ENCODE data around the gene ATP8B4.

The ATP8B4 gene

GRCh38 chr15:50126072-50126471 lies 7.0 kb upstream of the ATP8B4 start:
- Histone ChIP-seq H3K79me2 (ENCODE audit: insufficient read depth, low read depth) (no peaks in the 10 kb centered on the region), H3K9ac (no peak overlapping the region), H3K4me3 (IDR thresholded peaks at IDR 0.05; ENCODE audit: insufficient read depth, low read depth, low read length) (no peak overlapping the region), H3K27me3 (ENCODE audit: insufficient read depth, low read depth) (no peaks in the 10 kb centered on the region), H3K4me2 (no peak overlapping the region), H3K36me3 (ENCODE audit: insufficient read depth) (no peaks in the 10 kb centered on the region), H3K27ac (no peak overlapping the region), H4K20me1 (ENCODE audit: insufficient read depth) (no peaks in the 10 kb centered on the region), H2AFZ (ENCODE audit: low read depth) (no peak overlapping the region), H3K4me1 (ENCODE audit: low read depth, poor library complexity, severe bottlenecking) (no peaks in the 10 kb centered on the region)
- no peak for TF ChIP-seq CTCF (conservative IDR thresholded peaks at IDR 0.05; ENCODE audit: low read depth, low read length)

- Histone ChIP-seq H3K9ac (no peak overlapping the region), H3K4me2 (no peak overlapping the region), H3K27ac (no peak overlapping the region), H2AFZ (ENCODE audit: low read depth) (no peak overlapping the region), H3K4me1 (ENCODE audit: low read depth, poor library complexity, severe bottlenecking) (no peaks in the 10 kb centered on the region), H3K79me2 (ENCODE audit: insufficient read depth, low read depth) (no peaks in the 10 kb centered on the region), H4K20me1 (ENCODE audit: insufficient read depth) (no peaks in the 10 kb centered on the region), H3K4me3 (IDR thresholded peaks at IDR 0.05; ENCODE audit: insufficient read depth, low read depth, low read length) (no peak overlapping the region), H3K36me3 (ENCODE audit: insufficient read depth) (no peaks in the 10 kb centered on the region), H3K27me3 (ENCODE audit: insufficient read depth, low read depth) (no peaks in the 10 kb centered on the region)
- no peak for TF ChIP-seq CTCF (conservative IDR thresholded peaks at IDR 0.05; ENCODE audit: low read depth, low read length)
These were observed 5.6 kb upstream of the ATP8B4 start for GRCh38 chr15:50124631-50125030.

- Histone ChIP-seq H3K27me3 (ENCODE audit: insufficient read depth, low read depth) (no peaks in the 10 kb centered on the region), H3K4me2 (no peak overlapping the region), H3K27ac (no peak overlapping the region), H3K4me3 (IDR thresholded peaks at IDR 0.05; ENCODE audit: insufficient read depth, low read depth, low read length) (no peak overlapping the region), H3K9ac (no peak overlapping the region), H2AFZ (ENCODE audit: low read depth) (no peak overlapping the region), H3K36me3 (ENCODE audit: insufficient read depth) (no peaks in the 10 kb centered on the region), H4K20me1 (ENCODE audit: insufficient read depth) (no peaks in the 10 kb centered on the region), H3K79me2 (ENCODE audit: insufficient read depth, low read depth) (no peaks in the 10 kb centered on the region), H3K4me1 (ENCODE audit: low read depth, poor library complexity, severe bottlenecking) (no peaks in the 10 kb centered on the region)
- TF ChIP-seq CTCF (conservative IDR thresholded peaks at IDR 0.05; ENCODE audit: low read depth, low read length), result no peak
These were observed 5.0 kb upstream of the ATP8B4 start for GRCh38 chr15:50123861-50124557.

- Histone ChIP-seq H3K4me2 (no peak overlapping the region), H3K36me3 (ENCODE audit: insufficient read depth) (no peaks in the 10 kb centered on the region), H3K79me2 (ENCODE audit: insufficient read depth, low read depth) (no peaks in the 10 kb centered on the region), H3K27ac (no peak overlapping the region), H3K27me3 (ENCODE audit: insufficient read depth, low read depth) (no peaks in the 10 kb centered on the region), H4K20me1 (ENCODE audit: insufficient read depth) (no peaks in the 10 kb centered on the region), H2AFZ (ENCODE audit: low read depth) (no peak overlapping the region), H3K9ac (no peak overlapping the region), H3K4me3 (IDR thresholded peaks at IDR 0.05; ENCODE audit: insufficient read depth, low read depth, low read length) (no peak overlapping the region), H3K4me1 (ENCODE audit: low read depth, poor library complexity, severe bottlenecking) (no peaks in the 10 kb centered on the region)
- no peak for TF ChIP-seq CTCF (conservative IDR thresholded peaks at IDR 0.05; ENCODE audit: low read depth, low read length)
These were observed 1.7 kb upstream of the ATP8B4 start for GRCh38 chr15:50120729-50121128.

All from KMS-11 (cell line).